ENCODE results near the gene PFKL. TPM values are rescaled to one million over a fixed set of nuclear protein-coding genes. Genes with fewer than 3 reads are reported as not detected.

Gene PFKL
- total RNA-seq, 3 donors from 2014 or later (not counting 1 experiment from before 2014, with no cell fraction given): 89.7 to 91.3 (median 89.9) TPM

GRCh38 chr21:44331209-44331608 lies 31.4 kb downstream of the PFKL start:
- no peak overlapping the region for H3K4me3 ChIP-seq (ENCODE audit: low read length)
- H3K9me3 ChIP-seq (ENCODE audit: control insufficient read depth, insufficient read depth, low read length): no peaks in the 10 kb centered on the region
- H3K36me3 Mint-ChIP-seq: no peaks in the 10 kb centered on the region
- no peak for ATAC-seq
- no peak overlapping the region for H3K27ac Mint-ChIP-seq
- no peak overlapping the region for H3K4me3 Mint-ChIP-seq
- no peak for TF ChIP-seq CTCF (IDR thresholded peaks at IDR 0.05)
- H3K27me3 Mint-ChIP-seq (ENCODE audit: low read depth in 2 of 2): no peaks in the 10 kb centered on the region
- peaks cover 21% of the 10 kb centered on the region for H3K36me3 ChIP-seq (ENCODE audit: control insufficient read depth, insufficient read depth, low read length)
- intact Hi-C loops (cut with micrococcal nuclease): no loop called here
- H3K9me3 Mint-ChIP-seq: no peaks in the 10 kb centered on the region
- no peaks in the 10 kb centered on the region for H3K27me3 ChIP-seq (ENCODE audit: control insufficient read depth, insufficient read depth, low read length)
- no peak overlapping the region for H3K27ac ChIP-seq (ENCODE audit: low read length)
- peaks cover 13% of the 10 kb centered on the region for H3K4me1 ChIP-seq (ENCODE audit: control insufficient read depth, insufficient read depth, low read length)
- no peak for DNase-seq
- peaks cover 0 to 4% of the 10 kb centered on the region in 2 donors for H3K4me1 Mint-ChIP-seq
- 95% methylated on average over 16 of the region's 16 CpGs for WGBS (ENCODE audit: insufficient coverage)

- no peaks in the 10 kb centered on the region for H3K36me3 Mint-ChIP-seq
- no peaks in the 10 kb centered on the region for H3K27me3 Mint-ChIP-seq (ENCODE audit: low read depth in 2 of 2)
- H3K9me3 Mint-ChIP-seq: no peaks in the 10 kb centered on the region
- ATAC-seq: no peak
- Histone ChIP-seq H3K36me3 (ENCODE audit: control insufficient read depth, insufficient read depth, low read length) (peaks cover 23% of the 10 kb centered on the region), H3K9me3 (ENCODE audit: control insufficient read depth, insufficient read depth, low read length) (no peaks in the 10 kb centered on the region), H3K27ac (ENCODE audit: low read length) (no peak overlapping the region), H3K27me3 (ENCODE audit: control insufficient read depth, insufficient read depth, low read length) (no peaks in the 10 kb centered on the region), H3K4me1 (ENCODE audit: control insufficient read depth, insufficient read depth, low read length) (peaks cover 13% of the 10 kb centered on the region), H3K4me3 (ENCODE audit: low read length) (no peak overlapping the region)
- peaks cover 0 to 4% of the 10 kb centered on the region in 2 donors for H3K4me1 Mint-ChIP-seq
- DNase-seq: no peak
- no peak for TF ChIP-seq CTCF (IDR thresholded peaks at IDR 0.05)
- H3K27ac Mint-ChIP-seq: no peak overlapping the region
- intact Hi-C loops (cut with micrococcal nuclease): no loop called here
- H3K4me3 Mint-ChIP-seq: no peak overlapping the region
- WGBS (ENCODE audit: insufficient coverage): 93% methylated on average over 20 of the region's 20 CpGs
These were observed 31.9 kb downstream of the PFKL start for GRCh38 chr21:44331650-44332307.

GRCh38 chr21:44332383-44332782 lies 32.5 kb downstream of the PFKL start:
- Histone ChIP-seq H3K9me3 (ENCODE audit: control insufficient read depth, insufficient read depth, low read length) (no peaks in the 10 kb centered on the region), H3K4me3 (ENCODE audit: low read length) (no peak overlapping the region), H3K4me1 (ENCODE audit: control insufficient read depth, insufficient read depth, low read length) (peaks cover 13% of the 10 kb centered on the region), H3K36me3 (ENCODE audit: control insufficient read depth, insufficient read depth, low read length) (peaks cover 18% of the 10 kb centered on the region), H3K27me3 (ENCODE audit: control insufficient read depth, insufficient read depth, low read length) (no peaks in the 10 kb centered on the region), H3K27ac (ENCODE audit: low read length) (no peak overlapping the region)
- ATAC-seq (no peak), DNase-seq (no peak)
- 95% methylated on average over 17 of the region's 17 CpGs for WGBS (ENCODE audit: insufficient coverage)
- peaks cover 2 to 4% of the 10 kb centered on the region in 2 donors for H3K4me1 Mint-ChIP-seq
- H3K9me3 Mint-ChIP-seq: no peaks in the 10 kb centered on the region
- H3K27me3 Mint-ChIP-seq (ENCODE audit: low read depth in 2 of 2): no peaks in the 10 kb centered on the region
- no peak overlapping the region for H3K4me3 Mint-ChIP-seq
- H3K27ac Mint-ChIP-seq: no peak overlapping the region
- TF ChIP-seq CTCF (IDR thresholded peaks at IDR 0.05): no peak
- intact Hi-C loops (cut with micrococcal nuclease): no loop called here
- no peaks in the 10 kb centered on the region for H3K36me3 Mint-ChIP-seq

- Mint-ChIP-seq H3K9me3 (no peaks in the 10 kb centered on the region), H3K27ac (no peak overlapping the region), H3K27me3 (ENCODE audit: low read depth in 2 of 2) (no peaks in the 10 kb centered on the region), H3K4me1 (peaks cover 8% of the 10 kb centered on the region in 2 donors), H3K4me3 (no peak overlapping the region), H3K36me3 (no peaks in the 10 kb centered on the region)
- no peak overlapping the region for H3K27ac ChIP-seq (ENCODE audit: low read length)
- H3K27me3 ChIP-seq (ENCODE audit: control insufficient read depth, insufficient read depth, low read length): no peaks in the 10 kb centered on the region
- H3K9me3 ChIP-seq (ENCODE audit: control insufficient read depth, insufficient read depth, low read length): no peaks in the 10 kb centered on the region
- intact Hi-C loops (cut with micrococcal nuclease): no loop called here
- peaks cover 13% of the 10 kb centered on the region for H3K4me1 ChIP-seq (ENCODE audit: control insufficient read depth, insufficient read depth, low read length)
- DNase-seq (no peak), ATAC-seq (no peak)
- H3K36me3 ChIP-seq (ENCODE audit: control insufficient read depth, insufficient read depth, low read length): peaks cover 17% of the 10 kb centered on the region
- H3K4me3 ChIP-seq (ENCODE audit: low read length): no peak overlapping the region
- WGBS (ENCODE audit: insufficient coverage): 97% methylated on average over 22 of the region's 22 CpGs
- TF ChIP-seq CTCF (IDR thresholded peaks at IDR 0.05): no peak
These were observed 33.1 kb downstream of the PFKL start for GRCh38 chr21:44332965-44333364.
